ENCODE data around the gene SLIT3.

GRCh38 chr5:168991311-168991710 lies 309.6 kb downstream of the SLIT3 start:
- TF ChIP-seq, protein P1, sequence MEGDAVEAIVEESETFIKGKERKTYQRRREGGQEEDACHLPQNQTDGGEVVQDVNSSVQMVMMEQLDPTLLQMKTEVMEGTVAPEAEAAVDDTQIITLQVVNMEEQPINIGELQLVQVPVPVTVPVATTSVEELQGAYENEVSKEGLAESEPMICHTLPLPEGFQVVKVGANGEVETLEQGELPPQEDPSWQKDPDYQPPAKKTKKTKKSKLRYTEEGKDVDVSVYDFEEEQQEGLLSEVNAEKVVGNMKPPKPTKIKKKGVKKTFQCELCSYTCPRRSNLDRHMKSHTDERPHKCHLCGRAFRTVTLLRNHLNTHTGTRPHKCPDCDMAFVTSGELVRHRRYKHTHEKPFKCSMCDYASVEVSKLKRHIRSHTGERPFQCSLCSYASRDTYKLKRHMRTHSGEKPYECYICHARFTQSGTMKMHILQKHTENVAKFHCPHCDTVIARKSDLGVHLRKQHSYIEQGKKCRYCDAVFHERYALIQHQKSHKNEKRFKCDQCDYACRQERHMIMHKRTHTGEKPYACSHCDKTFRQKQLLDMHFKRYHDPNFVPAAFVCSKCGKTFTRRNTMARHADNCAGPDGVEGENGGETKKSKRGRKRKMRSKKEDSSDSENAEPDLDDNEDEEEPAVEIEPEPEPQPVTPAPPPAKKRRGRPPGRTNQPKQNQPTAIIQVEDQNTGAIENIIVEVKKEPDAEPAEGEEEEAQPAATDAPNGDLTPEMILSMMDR (IDR thresholded peaks at IDR 0.05) = no peak
- TF ChIP-seq POLR2A (IDR thresholded peaks at IDR 0.05) = no peak

Data from right lobe of liver (tissue), 4 donors.